ENCODE results near the gene CERS5. TPM values are rescaled to one million over a fixed set of nuclear protein-coding genes. Genes with fewer than 3 reads are reported as not detected.
A peak's percentile ranks its signal among the peaks of the same experiment; 100 is the strongest.

The CERS5 gene
- total RNA-seq (2012; rRNA removed) = 21.3 and 27.3 TPM in 2 replicates

GRCh38 chr12:50167049-50167828 is at the start of gene CERS5:
Gene CERS5 (minus strand): TSS chr12:50167369. CDS start chr12:50167297, 72 bp downstream.
- peaks cover 11% of the 10 kb centered on the region for H3K4me1 ChIP-seq (ENCODE audit: control insufficient read depth, insufficient read depth, low read length)
- peaks cover 3% of the 10 kb centered on the region for H3K36me3 ChIP-seq (ENCODE audit: insufficient read depth, low read length)
- H3K4me2 ChIP-seq (ENCODE audit: low read length) = peak within 1 kb of the TSS; percentile 87
- H3K27me3 ChIP-seq (ENCODE audit: control insufficient read depth, insufficient read depth, low read length) = no peaks in the 10 kb centered on the region
- H3K9ac ChIP-seq (ENCODE audit: low read depth, low read length) = peak within 1 kb of the TSS; percentile 99
- H3K9me3 ChIP-seq (replicated peaks; ENCODE audit: low read length) = peaks cover 3% of the 10 kb centered on the region
- H3K4me3 ChIP-seq (ENCODE audit: low read length) = peak within 1 kb of the TSS; percentile 94

GRCh38 chr12:50215033-50215432 is 47.9 kb upstream of the CERS5 start:
- peaks cover 29% of the 10 kb centered on the region for H3K36me3 ChIP-seq (ENCODE audit: insufficient read depth, low read length)
- no peaks in the 10 kb centered on the region for H3K27me3 ChIP-seq (ENCODE audit: control insufficient read depth, insufficient read depth, low read length)
- H3K4me1 ChIP-seq (ENCODE audit: control insufficient read depth, insufficient read depth, low read length) = peaks cover 27% of the 10 kb centered on the region
- H3K9ac ChIP-seq (ENCODE audit: low read depth, low read length) = no peak overlapping the region
- peak overlapping the region; percentile 45 for H3K4me2 ChIP-seq (ENCODE audit: low read length)
- H3K9me3 ChIP-seq (replicated peaks; ENCODE audit: low read length) = no peaks in the 10 kb centered on the region
- H3K4me3 ChIP-seq (ENCODE audit: low read length) = no peak overlapping the region

- H3K9ac ChIP-seq (ENCODE audit: low read depth, low read length) = no peak overlapping the region
- H3K27me3 ChIP-seq (ENCODE audit: control insufficient read depth, insufficient read depth, low read length) = no peaks in the 10 kb centered on the region
- H3K36me3 ChIP-seq (ENCODE audit: insufficient read depth, low read length) = peaks cover 25% of the 10 kb centered on the region
- H3K9me3 ChIP-seq (replicated peaks; ENCODE audit: low read length) = no peaks in the 10 kb centered on the region
- no peak overlapping the region for H3K4me3 ChIP-seq (ENCODE audit: low read length)
- H3K4me1 ChIP-seq (ENCODE audit: control insufficient read depth, insufficient read depth, low read length) = peaks cover 24% of the 10 kb centered on the region
- no peak overlapping the region for H3K4me2 ChIP-seq (ENCODE audit: low read length)
These were observed 46.8 kb upstream of the CERS5 start for GRCh38 chr12:50214018-50214417.

- no peaks in the 10 kb centered on the region for H3K27me3 ChIP-seq (ENCODE audit: control insufficient read depth, insufficient read depth, low read length)
- peaks cover 24% of the 10 kb centered on the region for H3K4me1 ChIP-seq (ENCODE audit: control insufficient read depth, insufficient read depth, low read length)
- H3K36me3 ChIP-seq (ENCODE audit: insufficient read depth, low read length) = peaks cover 20% of the 10 kb centered on the region
- H3K9ac ChIP-seq (ENCODE audit: low read depth, low read length) = no peak overlapping the region
- H3K9me3 ChIP-seq (replicated peaks; ENCODE audit: low read length) = no peaks in the 10 kb centered on the region
- H3K4me3 ChIP-seq (ENCODE audit: low read length) = no peak overlapping the region
- H3K4me2 ChIP-seq (ENCODE audit: low read length) = no peak overlapping the region
These were observed 46.3 kb upstream of the CERS5 start for GRCh38 chr12:50213439-50213838.

- Histone ChIP-seq H3K36me3 (ENCODE audit: insufficient read depth, low read length) (peaks cover 16% of the 10 kb centered on the region), H3K4me2 (ENCODE audit: low read length) (peak overlapping the region; percentile 17), H3K4me3 (ENCODE audit: low read length) (peak overlapping the region; percentile 28), H3K9ac (ENCODE audit: low read depth, low read length) (peak overlapping the region; percentile 67), H3K27me3 (ENCODE audit: control insufficient read depth, insufficient read depth, low read length) (no peaks in the 10 kb centered on the region), H3K4me1 (ENCODE audit: control insufficient read depth, insufficient read depth, low read length) (peaks cover 21% of the 10 kb centered on the region), H3K9me3 (replicated peaks; ENCODE audit: low read length) (no peaks in the 10 kb centered on the region)
These were observed 44.9 kb upstream of the CERS5 start for GRCh38 chr12:50212071-50212467.

GRCh38 chr12:50211392-50212070 is 44.4 kb upstream of the CERS5 start:
- Histone ChIP-seq H3K27me3 (ENCODE audit: control insufficient read depth, insufficient read depth, low read length) (no peaks in the 10 kb centered on the region), H3K9ac (ENCODE audit: low read depth, low read length) (peak overlapping the region; percentile 67), H3K4me1 (ENCODE audit: control insufficient read depth, insufficient read depth, low read length) (peaks cover 21% of the 10 kb centered on the region), H3K9me3 (replicated peaks; ENCODE audit: low read length) (no peaks in the 10 kb centered on the region), H3K4me2 (ENCODE audit: low read length) (peak overlapping the region; percentile 17), H3K4me3 (ENCODE audit: low read length) (no peak overlapping the region), H3K36me3 (ENCODE audit: insufficient read depth, low read length) (peaks cover 18% of the 10 kb centered on the region)

GRCh38 chr12:50207424-50207823 is 40.3 kb upstream of the CERS5 start:
- H3K4me3 ChIP-seq (ENCODE audit: low read length) = no peak overlapping the region

GRCh38 chr12:50205648-50206047 is 38.5 kb upstream of the CERS5 start:
- Histone ChIP-seq H3K9ac (ENCODE audit: low read depth, low read length) (no peak overlapping the region), H3K9me3 (replicated peaks; ENCODE audit: low read length) (no peaks in the 10 kb centered on the region), H3K36me3 (ENCODE audit: insufficient read depth, low read length) (peaks cover 52% of the 10 kb centered on the region), H3K4me2 (ENCODE audit: low read length) (no peak overlapping the region), H3K4me1 (ENCODE audit: control insufficient read depth, insufficient read depth, low read length) (peaks cover 28% of the 10 kb centered on the region), H3K4me3 (ENCODE audit: low read length) (no peak overlapping the region), H3K27me3 (ENCODE audit: control insufficient read depth, insufficient read depth, low read length) (no peaks in the 10 kb centered on the region)

More at GRCh38 chr12:50207424-50207823, 40.3 kb upstream of the CERS5 start:
- Histone ChIP-seq H3K36me3 (ENCODE audit: insufficient read depth, low read length) (peaks cover 51% of the 10 kb centered on the region), H3K9me3 (replicated peaks; ENCODE audit: low read length) (no peaks in the 10 kb centered on the region), H3K27me3 (ENCODE audit: control insufficient read depth, insufficient read depth, low read length) (no peaks in the 10 kb centered on the region), H3K4me2 (ENCODE audit: low read length) (no peak overlapping the region), H3K4me1 (ENCODE audit: control insufficient read depth, insufficient read depth, low read length) (peaks cover 27% of the 10 kb centered on the region), H3K9ac (ENCODE audit: low read depth, low read length) (no peak overlapping the region)

- no peaks in the 10 kb centered on the region for H3K27me3 ChIP-seq (ENCODE audit: control insufficient read depth, insufficient read depth, low read length)
- no peak overlapping the region for H3K9ac ChIP-seq (ENCODE audit: low read depth, low read length)
- H3K9me3 ChIP-seq (replicated peaks; ENCODE audit: low read length) = no peaks in the 10 kb centered on the region
- H3K4me2 ChIP-seq (ENCODE audit: low read length) = no peak overlapping the region
- peaks cover 61% of the 10 kb centered on the region for H3K36me3 ChIP-seq (ENCODE audit: insufficient read depth, low read length)
- H3K4me3 ChIP-seq (ENCODE audit: low read length) = no peak overlapping the region
- peaks cover 32% of the 10 kb centered on the region for H3K4me1 ChIP-seq (ENCODE audit: control insufficient read depth, insufficient read depth, low read length)
These were observed 36.5 kb upstream of the CERS5 start for GRCh38 chr12:50203691-50204090.

GRCh38 chr12:50201987-50202521 is 34.9 kb upstream of the CERS5 start:
- Histone ChIP-seq H3K9me3 (replicated peaks; ENCODE audit: low read length) (no peaks in the 10 kb centered on the region), H3K9ac (ENCODE audit: low read depth, low read length) (peak overlapping the region; percentile 67), H3K27me3 (ENCODE audit: control insufficient read depth, insufficient read depth, low read length) (no peaks in the 10 kb centered on the region), H3K4me2 (ENCODE audit: low read length) (peak overlapping the region; percentile 56), H3K36me3 (ENCODE audit: insufficient read depth, low read length) (peaks cover 71% of the 10 kb centered on the region), H3K4me3 (ENCODE audit: low read length) (no peak overlapping the region), H3K4me1 (ENCODE audit: control insufficient read depth, insufficient read depth, low read length) (peaks cover 44% of the 10 kb centered on the region)

GRCh38 chr12:50200552-50201273 is 33.5 kb upstream of the CERS5 start:
- Histone ChIP-seq H3K36me3 (ENCODE audit: insufficient read depth, low read length) (peaks cover 71% of the 10 kb centered on the region), H3K9me3 (replicated peaks; ENCODE audit: low read length) (no peaks in the 10 kb centered on the region), H3K9ac (ENCODE audit: low read depth, low read length) (peak overlapping the region; percentile 55), H3K27me3 (ENCODE audit: control insufficient read depth, insufficient read depth, low read length) (no peaks in the 10 kb centered on the region), H3K4me1 (ENCODE audit: control insufficient read depth, insufficient read depth, low read length) (peaks cover 55% of the 10 kb centered on the region), H3K4me2 (ENCODE audit: low read length) (no peak overlapping the region), H3K4me3 (ENCODE audit: low read length) (no peak overlapping the region)
